Measurements from ENCODE around the gene KDM1A.

The KDM1A gene

GRCh38 chr1:23065385-23065784 lies 46.1 kb downstream of the KDM1A start:
- TF ChIP-seq GABPA (IDR thresholded peaks at IDR 0.05; ENCODE audit: low read depth) (no peak), REST (IDR thresholded peaks at IDR 0.05; ENCODE audit: insufficient replicate concordance, low read depth) (no peak), SPI1 (IDR thresholded peaks at IDR 0.05; ENCODE audit: borderline replicate concordance, low read depth) (no peak), POLR2AphosphoS5 (IDR thresholded peaks at IDR 0.05; ENCODE audit: low read depth) (no peak), CTCF (IDR thresholded peaks at IDR 0.05; ENCODE audit: insufficient read depth, low read length) (no peak)
- Histone ChIP-seq H3K4me3 (replicated peaks; ENCODE audit: insufficient read depth, low read length) (no peak overlapping the region), H3K27me3 (ENCODE audit: insufficient read depth, poor library complexity, severe bottlenecking) (no peaks in the 10 kb centered on the region), H3K27ac (replicated peaks) (no peak overlapping the region)
- DNase-seq (ENCODE audit: low read depth in 1 of 2, low spot score in 1 of 2), result no peak

DNA sequence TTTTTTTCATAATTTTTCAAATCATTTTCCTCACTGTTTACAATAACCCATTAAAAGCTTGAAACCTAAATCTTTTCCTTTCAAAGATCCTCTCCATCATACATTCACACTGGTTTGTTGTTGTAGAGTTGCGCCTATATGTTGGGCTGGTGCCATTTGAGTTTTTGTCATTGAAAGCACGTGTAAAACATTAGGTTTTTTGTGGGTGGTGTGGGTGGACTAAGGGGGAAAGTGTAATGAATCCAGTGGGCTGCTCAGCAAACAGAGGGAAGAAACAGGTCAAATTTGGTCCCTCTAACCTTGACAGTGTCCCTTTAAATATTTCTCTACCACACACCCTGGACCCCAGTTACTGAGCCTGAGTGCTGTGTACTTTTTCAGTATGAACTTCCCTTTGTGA lies 46.8 kb downstream of the KDM1A start:
- H3K27ac ChIP-seq (replicated peaks), result no peak overlapping the region
- no peak for DNase-seq (ENCODE audit: low read depth in 1 of 2, low spot score in 1 of 2)
- H3K4me3 ChIP-seq (replicated peaks; ENCODE audit: insufficient read depth, low read length), result no peak overlapping the region
- TF ChIP-seq REST (IDR thresholded peaks at IDR 0.05; ENCODE audit: insufficient replicate concordance, low read depth), result no peak
- TF ChIP-seq POLR2AphosphoS5 (IDR thresholded peaks at IDR 0.05; ENCODE audit: low read depth), result no peak
- no peak for TF ChIP-seq GABPA (IDR thresholded peaks at IDR 0.05; ENCODE audit: low read depth)
- no peak for TF ChIP-seq SPI1 (IDR thresholded peaks at IDR 0.05; ENCODE audit: borderline replicate concordance, low read depth)
- TF ChIP-seq CTCF (IDR thresholded peaks at IDR 0.05; ENCODE audit: insufficient read depth, low read length), result no peak
- H3K27me3 ChIP-seq (ENCODE audit: insufficient read depth, poor library complexity, severe bottlenecking), result no peaks in the 10 kb centered on the region

DNA sequence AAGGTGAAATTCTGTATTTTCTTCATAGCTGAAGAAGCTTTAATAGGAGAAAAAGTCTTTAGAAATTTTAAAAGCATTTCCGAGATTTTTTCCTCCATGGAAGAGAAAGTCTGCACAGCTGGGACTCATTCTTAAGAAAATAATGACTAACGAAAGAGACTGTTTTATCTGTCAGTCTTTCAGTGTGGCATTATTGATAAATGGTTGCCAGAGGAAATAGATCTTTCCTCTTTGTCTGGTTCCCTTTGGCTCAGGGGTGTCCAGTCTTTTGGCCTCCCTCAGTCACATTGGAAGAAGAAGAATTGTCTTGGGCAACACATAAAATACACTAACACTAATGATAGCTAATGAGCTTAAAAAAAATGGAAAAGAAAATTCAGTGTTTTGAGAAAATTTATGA lies 49.9 kb downstream of the KDM1A start:
- DNase-seq (ENCODE audit: low read depth in 1 of 2, low spot score in 1 of 2), result no peak
- Histone ChIP-seq H3K27ac (replicated peaks) (no peak overlapping the region), H3K4me3 (replicated peaks; ENCODE audit: insufficient read depth, low read length) (no peak overlapping the region), H3K27me3 (ENCODE audit: insufficient read depth, poor library complexity, severe bottlenecking) (no peaks in the 10 kb centered on the region)
- no peak for TF ChIP-seq SPI1 (IDR thresholded peaks at IDR 0.05; ENCODE audit: borderline replicate concordance, low read depth)
- no peak for TF ChIP-seq CTCF (IDR thresholded peaks at IDR 0.05; ENCODE audit: insufficient read depth, low read length)
- no peak for TF ChIP-seq POLR2AphosphoS5 (IDR thresholded peaks at IDR 0.05; ENCODE audit: low read depth)
- no peak for TF ChIP-seq GABPA (IDR thresholded peaks at IDR 0.05; ENCODE audit: low read depth)
- no peak for TF ChIP-seq REST (IDR thresholded peaks at IDR 0.05; ENCODE audit: insufficient replicate concordance, low read depth)
